ENCODE results near the gene CACNB2. TPM values are rescaled to one million over a fixed set of nuclear protein-coding genes. Genes with fewer than 3 reads are reported as not detected.

The CACNB2 gene
- total RNA-seq, 1 donor from 2014 or later, result 13.1 TPM

- no peak overlapping the region for H3K4me3 Mint-ChIP-seq
- H3K9me3 Mint-ChIP-seq, result no peaks in the 10 kb centered on the region
- H3K27ac Mint-ChIP-seq, result no peak overlapping the region
- no peaks in the 10 kb centered on the region for H3K4me1 Mint-ChIP-seq
- TF ChIP-seq, protein P1, sequence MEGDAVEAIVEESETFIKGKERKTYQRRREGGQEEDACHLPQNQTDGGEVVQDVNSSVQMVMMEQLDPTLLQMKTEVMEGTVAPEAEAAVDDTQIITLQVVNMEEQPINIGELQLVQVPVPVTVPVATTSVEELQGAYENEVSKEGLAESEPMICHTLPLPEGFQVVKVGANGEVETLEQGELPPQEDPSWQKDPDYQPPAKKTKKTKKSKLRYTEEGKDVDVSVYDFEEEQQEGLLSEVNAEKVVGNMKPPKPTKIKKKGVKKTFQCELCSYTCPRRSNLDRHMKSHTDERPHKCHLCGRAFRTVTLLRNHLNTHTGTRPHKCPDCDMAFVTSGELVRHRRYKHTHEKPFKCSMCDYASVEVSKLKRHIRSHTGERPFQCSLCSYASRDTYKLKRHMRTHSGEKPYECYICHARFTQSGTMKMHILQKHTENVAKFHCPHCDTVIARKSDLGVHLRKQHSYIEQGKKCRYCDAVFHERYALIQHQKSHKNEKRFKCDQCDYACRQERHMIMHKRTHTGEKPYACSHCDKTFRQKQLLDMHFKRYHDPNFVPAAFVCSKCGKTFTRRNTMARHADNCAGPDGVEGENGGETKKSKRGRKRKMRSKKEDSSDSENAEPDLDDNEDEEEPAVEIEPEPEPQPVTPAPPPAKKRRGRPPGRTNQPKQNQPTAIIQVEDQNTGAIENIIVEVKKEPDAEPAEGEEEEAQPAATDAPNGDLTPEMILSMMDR (IDR thresholded peaks at IDR 0.05; ENCODE audit: unreplicated experiment), result no peak
- DNase-seq (ENCODE audit: low spot score in 2 of 2, unreplicated experiment in 2 of 2), result no peak
- H3K27me3 Mint-ChIP-seq (ENCODE audit: low read depth), result no peaks in the 10 kb centered on the region
- no peaks in the 10 kb centered on the region for H3K36me3 Mint-ChIP-seq
Measured at GRCh38 chr10:18325889-18326531, 185.8 kb downstream of the CACNB2 start.

DNA sequence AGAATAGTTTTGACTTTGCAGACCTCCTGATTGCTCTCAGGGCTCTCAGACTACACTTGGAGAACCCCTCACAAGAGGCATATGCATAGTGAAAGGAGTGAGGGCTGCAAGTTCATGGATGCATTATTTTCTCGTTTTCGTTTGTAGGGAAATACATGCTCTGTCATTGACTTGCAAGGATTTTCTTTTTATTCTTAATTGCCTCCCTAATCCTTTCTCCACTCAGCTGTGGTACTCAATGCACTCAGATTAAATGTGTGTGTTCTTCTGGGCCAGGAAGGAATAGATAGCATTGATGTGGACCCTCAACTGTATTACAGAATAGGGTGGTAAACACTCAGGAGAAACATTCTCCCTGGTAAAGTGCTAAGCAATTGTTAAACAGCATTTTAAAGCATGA, 188.7 kb downstream of the CACNB2 start:
- Mint-ChIP-seq H3K27me3 (ENCODE audit: low read depth) (no peaks in the 10 kb centered on the region), H3K4me1 (peaks cover 3% of the 10 kb centered on the region), H3K36me3 (no peaks in the 10 kb centered on the region), H3K27ac (no peak overlapping the region), H3K4me3 (no peak overlapping the region), H3K9me3 (no peaks in the 10 kb centered on the region)
- no peak for DNase-seq (ENCODE audit: low spot score in 2 of 2, unreplicated experiment in 2 of 2)
- TF ChIP-seq, protein P1 (IDR thresholded peaks at IDR 0.05; ENCODE audit: unreplicated experiment), result no peak

DNA sequence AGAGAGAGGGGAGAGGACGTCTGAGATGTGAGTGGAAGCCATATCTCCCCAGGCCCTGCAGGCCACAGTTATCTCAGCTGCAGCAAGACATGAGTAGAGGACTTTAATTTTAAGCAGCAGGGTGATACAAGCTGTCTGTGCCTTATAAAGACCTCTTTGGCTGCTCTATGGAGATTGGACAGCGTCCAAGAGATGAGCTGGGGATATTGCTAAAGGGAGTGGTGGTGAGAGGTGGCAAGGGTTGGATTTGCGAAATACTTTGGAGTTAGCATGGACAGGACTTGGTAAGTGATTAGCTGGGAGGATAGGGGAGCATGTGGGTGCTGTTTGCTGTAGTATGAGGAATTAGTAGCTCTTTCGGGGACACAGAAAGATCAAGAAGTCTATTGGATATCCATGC, 191.8 kb downstream of the CACNB2 start:
- DNase-seq (ENCODE audit: low spot score in 2 of 2, unreplicated experiment in 2 of 2), result no peak
- no peaks in the 10 kb centered on the region for H3K27me3 Mint-ChIP-seq (ENCODE audit: low read depth)
- no peak overlapping the region for H3K27ac Mint-ChIP-seq
- TF ChIP-seq, protein P1 (IDR thresholded peaks at IDR 0.05; ENCODE audit: unreplicated experiment), result no peak
- no peaks in the 10 kb centered on the region for H3K36me3 Mint-ChIP-seq
- peaks cover 3% of the 10 kb centered on the region for H3K4me1 Mint-ChIP-seq
- H3K4me3 Mint-ChIP-seq, result no peak overlapping the region
- H3K9me3 Mint-ChIP-seq, result no peaks in the 10 kb centered on the region

DNA sequence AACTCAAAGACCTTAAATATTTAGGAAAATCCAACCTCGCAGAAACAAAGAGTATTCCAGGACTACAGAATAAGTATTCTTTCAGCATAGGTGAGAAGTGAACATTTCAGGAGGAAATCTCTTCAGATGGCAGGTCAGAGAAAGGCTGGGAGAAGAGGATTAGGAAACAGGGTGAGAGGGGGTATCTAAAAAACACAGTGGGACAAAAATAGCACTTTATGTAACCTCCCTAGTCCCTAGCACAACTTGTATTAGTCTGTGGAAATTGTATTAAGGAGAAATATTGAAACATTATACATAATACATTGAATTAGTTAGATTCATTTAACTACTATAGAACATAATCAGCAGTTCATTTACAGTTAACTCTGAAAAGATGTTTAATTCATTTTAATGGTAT, 192.3 kb downstream of the CACNB2 start:
- no peak for DNase-seq (ENCODE audit: low spot score in 2 of 2, unreplicated experiment in 2 of 2)
- Mint-ChIP-seq H3K27ac (no peak overlapping the region), H3K27me3 (ENCODE audit: low read depth) (no peaks in the 10 kb centered on the region), H3K4me1 (peaks cover 3% of the 10 kb centered on the region), H3K36me3 (no peaks in the 10 kb centered on the region), H3K9me3 (no peaks in the 10 kb centered on the region), H3K4me3 (no peak overlapping the region)
- TF ChIP-seq, protein P1 (IDR thresholded peaks at IDR 0.05; ENCODE audit: unreplicated experiment), result no peak

DNA sequence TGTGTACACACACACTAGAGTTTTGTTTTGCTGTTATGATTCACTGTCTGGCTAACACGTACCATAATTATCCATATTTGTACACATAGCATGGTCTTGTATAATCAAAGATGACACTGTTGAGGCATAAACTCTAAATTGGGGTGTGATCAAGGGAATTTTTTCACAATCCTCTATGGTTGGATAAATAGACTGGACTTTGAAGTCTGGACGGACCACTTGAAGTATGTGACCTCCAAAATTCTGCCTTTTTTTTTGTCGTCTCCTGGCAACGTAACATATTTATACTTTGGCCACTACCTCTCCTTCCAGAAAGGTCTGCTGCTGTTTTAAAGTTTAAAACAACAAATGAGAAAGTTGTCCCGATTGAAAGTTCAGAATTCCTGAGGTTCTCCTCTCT, 193.4 kb downstream of the CACNB2 start:
- Mint-ChIP-seq H3K4me1 (peaks cover 3% of the 10 kb centered on the region), H3K27me3 (ENCODE audit: low read depth) (no peaks in the 10 kb centered on the region), H3K4me3 (no peak overlapping the region), H3K27ac (no peak overlapping the region), H3K36me3 (no peaks in the 10 kb centered on the region), H3K9me3 (no peaks in the 10 kb centered on the region)
- no peak for DNase-seq (ENCODE audit: low spot score in 2 of 2, unreplicated experiment in 2 of 2)
- TF ChIP-seq, protein P1 (IDR thresholded peaks at IDR 0.05; ENCODE audit: unreplicated experiment), result no peak

All from mesothelial cell of epicardium (in vitro differentiated cells).